ENCODE measurements around the gene KCTD17. TPM values are rescaled to one million over a fixed set of nuclear protein-coding genes. Genes with fewer than 3 reads are reported as not detected.

The KCTD17 gene
- total RNA-seq, 4 donors from 2014 or later = 9.5 to 30.5 (median 13.5) TPM

GRCh38 chr22:37111156-37111717, 59.7 kb downstream of the KCTD17 start:
- Histone ChIP-seq H3K27ac (no peak overlapping the region), H3K4me3 (no peak overlapping the region), H3K4me1 (peaks cover 0 to 5% (median 0%) of the 10 kb centered on the region in 4 donors), H3K27me3 (no peaks in the 10 kb centered on the region), H3K36me3 (no peaks in the 10 kb centered on the region), H3K9me3 (no peaks in the 10 kb centered on the region)
- DNase-seq = no peak
- no peak for TF ChIP-seq POLR2A (IDR thresholded peaks at IDR 0.05)
- no peak for TF ChIP-seq CTCF (IDR thresholded peaks at IDR 0.05)

- Histone ChIP-seq H3K27ac (no peak overlapping the region), H3K36me3 (no peaks in the 10 kb centered on the region), H3K27me3 (no peaks in the 10 kb centered on the region), H3K4me3 (no peak overlapping the region), H3K9me3 (no peaks in the 10 kb centered on the region), H3K4me1 (peaks cover 0 to 5% (median 0%) of the 10 kb centered on the region in 4 donors)
- DNase-seq = no peak
- TF ChIP-seq CTCF (IDR thresholded peaks at IDR 0.05) (no peak), POLR2A (IDR thresholded peaks at IDR 0.05) (no peak)
Observed at GRCh38 chr22:37112084-37112728, 60.7 kb downstream of the KCTD17 start.

Small RNA genes lying within 50 kb of the gene (small RNA-seq; reads per million reads assigned to genes)
- gene RF00019 = 0 reads per million in 2 donors

Other genes with a start within 250 kb of the KCTD17 start
- gene PVALB, start 234.7 kb upstream of the KCTD17 start, total RNA-seq = not detected
- 100 to 1,000 TPM in 1 of 4 donors, 10 to 100 TPM in 1, 1 to 10 TPM in 2; 4.4 to 175 (median 13.0) TPM for gene NCF4, start 190.7 kb upstream of the KCTD17 start, total RNA-seq
- 10 to 100 TPM in 1 of 4 donors, 1 to 10 TPM in 2, under 1 TPM in 1; 0.88 to 24.8 (median 4.3) TPM for gene CSF2RB, start 138.1 kb upstream of the KCTD17 start, total RNA-seq
- gene TST, start 32.3 kb upstream of the KCTD17 start, total RNA-seq = 100 to 1,000 TPM in 3 of 4 donors, 10 to 100 TPM in 1; 93.3 to 485 (median 249) TPM
- gene MPST, start 32.0 kb upstream of the KCTD17 start, total RNA-seq = 100 to 1,000 TPM; 128 to 498 (median 394) TPM
- under 1 TPM in 2 of 4 donors, not detected in 2; 0.27 to 0.88 TPM for gene TMPRSS6, start 58.0 kb downstream of the KCTD17 start, total RNA-seq
- gene IL2RB, start 98.2 kb downstream of the KCTD17 start, total RNA-seq = 1 to 10 TPM; 1.5 to 7.0 (median 5.0) TPM
- 1 to 10 TPM; 3.9 to 9.4 (median 5.9) TPM for gene C1QTNF6, start 136.5 kb downstream of the KCTD17 start, total RNA-seq
- not detected for gene SSTR3, start 160.7 kb downstream of the KCTD17 start, total RNA-seq
- gene RAC2, start 192.5 kb downstream of the KCTD17 start, total RNA-seq = 100 to 1,000 TPM in 1 of 4 donors, 10 to 100 TPM in 3; 10.0 to 124 (median 20.6) TPM
- gene CYTH4, start 230.8 kb downstream of the KCTD17 start, total RNA-seq = 10 to 100 TPM; 13.5 to 75.9 (median 22.5) TPM

All from Peyer's patch (tissue), 4 donors.